Measurements from ENCODE around the gene TRAPPC12. TPM values are rescaled to one million over a fixed set of nuclear protein-coding genes. Genes with fewer than 3 reads are reported as not detected.

Gene TRAPPC12
- total RNA-seq, 6 experiments from 2014 or later: 69.1 to 83.3 (median 74.8) TPM

DNA sequence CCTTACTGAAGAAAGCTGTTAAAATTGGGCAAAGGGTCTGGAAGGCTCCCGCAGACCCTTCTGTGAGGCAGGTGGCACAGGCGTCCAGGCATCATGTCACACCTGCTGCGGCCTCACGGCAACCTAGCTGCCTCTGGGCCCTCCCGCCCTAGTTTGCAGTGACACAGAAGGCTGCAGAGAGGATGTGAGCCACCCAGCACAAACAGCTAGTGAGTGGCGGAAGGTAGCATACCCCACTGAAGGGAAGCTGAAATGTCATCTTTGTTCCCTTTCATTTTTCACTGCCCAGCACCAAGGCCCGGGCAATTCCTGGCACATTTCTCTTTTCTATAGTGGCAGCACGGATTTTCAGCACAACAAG is 53.8 kb downstream of the TRAPPC12 start:
- Mint-ChIP-seq H3K4me3 (no peak overlapping the region), H3K27me3 (ENCODE audit: insufficient read depth) (no peaks in the 10 kb centered on the region), H3K4me1 (ENCODE audit: low read depth) (peaks cover 7% of the 10 kb centered on the region), H3K9me3 (no peaks in the 10 kb centered on the region), H3K36me3 (ENCODE audit: low read depth) (peaks cover 10% of the 10 kb centered on the region; the same call in 1 of the 2 replicates), H3K27ac (no peak overlapping the region)
- no peak for DNase-seq
- TF ChIP-seq, protein P1, sequence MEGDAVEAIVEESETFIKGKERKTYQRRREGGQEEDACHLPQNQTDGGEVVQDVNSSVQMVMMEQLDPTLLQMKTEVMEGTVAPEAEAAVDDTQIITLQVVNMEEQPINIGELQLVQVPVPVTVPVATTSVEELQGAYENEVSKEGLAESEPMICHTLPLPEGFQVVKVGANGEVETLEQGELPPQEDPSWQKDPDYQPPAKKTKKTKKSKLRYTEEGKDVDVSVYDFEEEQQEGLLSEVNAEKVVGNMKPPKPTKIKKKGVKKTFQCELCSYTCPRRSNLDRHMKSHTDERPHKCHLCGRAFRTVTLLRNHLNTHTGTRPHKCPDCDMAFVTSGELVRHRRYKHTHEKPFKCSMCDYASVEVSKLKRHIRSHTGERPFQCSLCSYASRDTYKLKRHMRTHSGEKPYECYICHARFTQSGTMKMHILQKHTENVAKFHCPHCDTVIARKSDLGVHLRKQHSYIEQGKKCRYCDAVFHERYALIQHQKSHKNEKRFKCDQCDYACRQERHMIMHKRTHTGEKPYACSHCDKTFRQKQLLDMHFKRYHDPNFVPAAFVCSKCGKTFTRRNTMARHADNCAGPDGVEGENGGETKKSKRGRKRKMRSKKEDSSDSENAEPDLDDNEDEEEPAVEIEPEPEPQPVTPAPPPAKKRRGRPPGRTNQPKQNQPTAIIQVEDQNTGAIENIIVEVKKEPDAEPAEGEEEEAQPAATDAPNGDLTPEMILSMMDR (IDR thresholded peaks at IDR 0.05): no peak

DNA sequence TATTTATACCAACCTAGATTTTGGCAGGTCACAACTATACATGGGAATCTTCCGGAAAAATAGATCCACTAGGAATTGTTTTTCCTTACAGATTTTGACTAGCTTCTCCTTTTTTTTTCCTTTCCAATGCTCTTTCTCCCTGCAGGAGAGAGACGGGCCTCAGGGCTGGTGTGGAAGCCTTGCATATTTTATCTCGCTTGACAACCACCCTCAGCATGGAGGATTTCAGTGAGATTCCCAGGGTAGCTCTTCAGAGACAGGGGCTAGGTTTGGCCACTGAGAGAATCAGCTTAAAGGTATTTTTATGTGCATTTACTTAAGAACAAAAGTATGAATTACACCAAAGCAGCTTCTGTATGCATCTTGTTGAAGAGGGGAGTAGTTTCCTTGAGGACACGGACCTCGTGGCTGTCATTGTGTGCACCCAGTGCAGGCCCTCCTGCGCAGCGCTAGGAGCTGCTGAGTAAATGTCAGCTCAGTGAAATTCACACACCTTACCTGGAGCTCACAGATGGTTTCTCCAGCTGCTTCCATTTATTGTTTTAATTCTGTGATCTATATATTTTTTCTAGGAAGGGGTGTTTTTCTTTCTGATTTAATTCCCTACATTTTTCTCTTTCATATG is 54.4 kb downstream of the TRAPPC12 start:
- Mint-ChIP-seq H3K36me3 (ENCODE audit: low read depth) (peaks cover 7% of the 10 kb centered on the region; the same call in 1 of the 2 replicates), H3K4me3 (no peak overlapping the region), H3K27ac (no peak overlapping the region), H3K9me3 (no peaks in the 10 kb centered on the region), H3K4me1 (ENCODE audit: low read depth) (peaks cover 4% of the 10 kb centered on the region), H3K27me3 (ENCODE audit: insufficient read depth) (no peaks in the 10 kb centered on the region)
- no peak for DNase-seq
- TF ChIP-seq, protein P1 (IDR thresholded peaks at IDR 0.05): no peak

DNA sequence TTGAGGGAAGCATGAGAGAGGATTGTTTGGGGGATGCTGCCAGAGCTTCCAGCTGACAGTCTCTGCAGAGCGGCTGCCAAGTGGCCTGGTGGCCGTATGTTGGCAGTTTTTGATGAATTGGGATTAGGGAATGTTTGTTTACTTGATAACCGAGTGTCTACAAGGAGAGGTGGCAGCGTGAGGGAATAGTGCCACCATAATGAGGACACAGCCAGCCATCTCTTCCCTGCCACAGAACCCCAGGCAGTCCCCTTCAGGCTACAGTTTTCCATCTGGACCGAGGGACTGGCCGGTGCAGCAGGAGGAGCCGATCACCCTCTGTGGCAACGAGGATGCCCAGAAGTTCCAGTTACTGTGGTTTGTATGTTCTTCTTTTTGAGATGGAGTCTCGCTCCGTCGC is 55.2 kb downstream of the TRAPPC12 start:
- no peak for DNase-seq
- Mint-ChIP-seq H3K9me3 (no peaks in the 10 kb centered on the region), H3K4me3 (no peak overlapping the region), H3K4me1 (ENCODE audit: low read depth) (no peaks in the 10 kb centered on the region), H3K36me3 (ENCODE audit: low read depth) (peaks cover 6% of the 10 kb centered on the region; the same call in 1 of the 2 replicates), H3K27me3 (ENCODE audit: insufficient read depth) (no peaks in the 10 kb centered on the region), H3K27ac (no peak overlapping the region)
- TF ChIP-seq, protein P1 (IDR thresholded peaks at IDR 0.05): no peak

DNA sequence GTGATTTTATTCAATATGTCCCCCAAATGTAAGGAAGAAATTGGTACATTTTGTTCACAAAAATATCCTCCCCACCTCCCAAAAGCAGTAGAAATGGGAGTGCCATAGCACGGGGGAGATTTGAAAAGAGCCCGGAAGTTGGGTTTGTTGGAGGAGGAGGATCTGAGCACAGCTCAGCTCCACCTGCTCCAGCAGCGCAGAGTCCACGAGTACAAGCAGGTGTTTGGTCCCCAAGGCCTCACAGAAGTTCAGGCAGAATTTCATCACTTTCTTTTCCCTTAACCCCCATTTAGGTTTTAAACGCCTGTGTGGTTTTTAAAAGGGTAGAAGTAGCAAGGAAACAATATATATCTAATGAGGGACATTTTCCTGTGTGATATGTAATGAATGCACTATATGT is 56.0 kb downstream of the TRAPPC12 start:
- TF ChIP-seq, protein P1 (IDR thresholded peaks at IDR 0.05): no peak
- Mint-ChIP-seq H3K9me3 (no peaks in the 10 kb centered on the region), H3K4me1 (ENCODE audit: low read depth) (no peaks in the 10 kb centered on the region), H3K27me3 (ENCODE audit: insufficient read depth) (no peaks in the 10 kb centered on the region), H3K4me3 (no peak overlapping the region), H3K27ac (no peak overlapping the region), H3K36me3 (ENCODE audit: low read depth) (peaks cover 6% of the 10 kb centered on the region; the same call in 1 of the 2 replicates)
- DNase-seq: no peak

DNA sequence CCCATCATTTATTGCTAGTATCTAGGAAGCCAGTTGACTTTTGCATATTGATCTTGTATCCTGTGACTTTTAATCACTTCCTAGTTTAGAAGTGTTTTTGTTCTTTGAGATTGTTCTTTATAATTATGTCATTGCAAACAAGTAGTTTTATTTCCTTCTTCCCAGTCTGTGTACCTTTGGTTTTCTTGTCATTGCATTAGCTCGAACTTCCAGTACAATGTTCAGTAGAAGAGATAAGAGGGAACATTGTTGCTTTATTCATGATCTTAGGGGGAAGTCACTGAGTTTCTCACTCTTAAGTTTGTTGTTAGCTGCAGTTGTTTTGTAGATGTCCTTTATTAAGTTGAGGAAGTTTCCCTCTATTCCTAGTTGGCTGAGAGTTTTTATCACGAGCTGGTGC is 61.0 kb downstream of the TRAPPC12 start:
- H3K9me3 Mint-ChIP-seq: no peaks in the 10 kb centered on the region
- TF ChIP-seq, protein P1 (IDR thresholded peaks at IDR 0.05): no peak
- H3K27me3 Mint-ChIP-seq (ENCODE audit: insufficient read depth): no peaks in the 10 kb centered on the region
- no peak for DNase-seq
- no peak overlapping the region for H3K4me3 Mint-ChIP-seq
- peaks cover 6% of the 10 kb centered on the region for H3K36me3 Mint-ChIP-seq (ENCODE audit: low read depth)
- H3K4me1 Mint-ChIP-seq (ENCODE audit: low read depth): no peaks in the 10 kb centered on the region
- H3K27ac Mint-ChIP-seq: no peak overlapping the region; the same call in 1 of the 2 replicates

Measured in HFFc6 (cell line).